Panc1 (cell line): ENCODE measurements around the gene DISP1. TPM values are rescaled to one million over a fixed set of nuclear protein-coding genes. Genes with fewer than 3 reads are reported as not detected.

ENCODE experiments used
- ATAC-seq: fragments of 200-7000 bp; cut with Tn5 transposase; 2 replicates; pipeline ENCODE4 v1.9.1; 2020; ENCODE audit warnings: mild to moderate bottlenecking, moderate library complexity
- BruUV-seq: library from RNA; stranded (reverse); fragments of 400-500 nt; replicated peaks from 2 replicates; lab custom pipeline; 2021; lab: Mats Ljungman, UMichigan
- CTCF ChIA-PET: fragments of 300-600 bp; sonication (Branson Sonifier 250); formaldehyde crosslinking; loops from one replicate; lab custom pipeline; 2022; ENCODE audit warnings: antibody characterized with exemption; lab: Charles Lee
- POLR2A ChIA-PET: fragments of 300-600 bp; sonication (Branson Sonifier 250); formaldehyde crosslinking; loops from one replicate; lab custom pipeline; 2022; ENCODE audit warnings: antibody characterized with exemption; lab: Charles Lee
- DNase-seq: peaks from one replicate; pipeline ENCODE4 v3.0.0-alpha.2; 2010; ENCODE audit warnings: low read depth, low spot score
- H3K27ac ChIP-seq: 2 replicates; pipeline ENCODE4 v1.5.1; 2011; ENCODE audit warnings: mild to moderate bottlenecking, low read length, inconsistent platforms
- H3K27me3 ChIP-seq: fragments of 200-500 bp; sonication (Bioruptor generic); 2 replicates; pipeline ENCODE4 v1.6.0; 2014; ENCODE audit warnings: low read length, inconsistent platforms; ENCODE audit not compliant: control insufficient read depth, insufficient read depth
- H3K36me3 ChIP-seq: fragments of 200-500 bp; sonication (Bioruptor generic); 2 replicates; pipeline ENCODE4 v1.5.1; 2014; ENCODE audit warnings: inconsistent platforms, mild to moderate bottlenecking, low read length, moderate library complexity; ENCODE audit not compliant: control insufficient read depth, insufficient read depth
- H3K4me1 ChIP-seq: 2 replicates; pipeline ENCODE4 v1.5.1; 2011; ENCODE audit warnings: inconsistent platforms, mild to moderate bottlenecking, low read length, moderate library complexity; ENCODE audit not compliant: control insufficient read depth, insufficient read depth
- H3K4me3 ChIP-seq, 2 experiments: 2 replicates each; pipeline ENCODE4 v1.5.1; 2011 to 2012; ENCODE audit warnings: low read depth in 2 of 2, low read length in 2 of 2, mild to moderate bottlenecking in 2 of 2, inconsistent platforms in 1 of 2, moderate library complexity in 1 of 2
- H3K9me3 ChIP-seq: fragments of 200-500 bp; sonication (Bioruptor generic); 2 replicates; pipeline ENCODE4 v1.5.1; 2014; ENCODE audit warnings: low read depth, mild to moderate bottlenecking, inconsistent platforms, low read length, moderate library complexity; ENCODE audit not compliant: control insufficient read depth, insufficient read depth
- CTCF ChIP-seq: fragments of 450-650 bp; IDR thresholded peaks from 2 replicates; pipeline ENCODE4 v1.5.1; 2017; ENCODE audit warnings: mild to moderate bottlenecking
- POLR2AphosphoS5 ChIP-seq: IDR thresholded peaks from 2 replicates; pipeline ENCODE4 v1.6.1; 2012; ENCODE audit warnings: mild to moderate bottlenecking, low read depth, low read length, moderate library complexity
- REST ChIP-seq, 2 experiments: IDR thresholded peaks; 2 replicates each; pipeline ENCODE4 v1.6.1; 2011 to 2012; ENCODE audit warnings: low read depth in 2 of 2, control low read depth in 1 of 2, low read length in 1 of 2, mild to moderate bottlenecking in 1 of 2, moderate library complexity in 1 of 2; ENCODE audit not compliant: insufficient read depth in 1 of 2
- SIN3A ChIP-seq: IDR thresholded peaks from 2 replicates; pipeline ENCODE4 v1.6.1; 2012; ENCODE audit warnings: low read depth, mild to moderate bottlenecking, low read length, moderate library complexity, borderline replicate concordance; ENCODE audit not compliant: insufficient read depth
- TCF7L2 ChIP-seq: IDR thresholded peaks from 2 replicates; pipeline ENCODE4 v1.6.1; 2011; ENCODE audit warnings: mild to moderate bottlenecking, low read depth, low read length, inconsistent platforms
- in situ Hi-C: cut with HindIII; loops from 2 replicates; pipeline ENCODE4 v1.10.0; 2016; ENCODE audit warnings: low sequenced_read_pairs, low pct_unique_long_range_greater_than_20kb
- intact Hi-C: fragments of 100-400 bp; cut with micrococcal nuclease; formaldehyde crosslinking; loops from one replicate; pipeline ENCODE4 v1.10.0; 2022; ENCODE audit not compliant: unreplicated experiment
- total RNA-seq: library from RNA; stranded (reverse); gene quantifications from one replicate; pipeline ENCODE4 v1.2.1, GENCODE V29; 2021; ENCODE audit not compliant: unreplicated experiment

DISP1 gene
- total RNA-seq, 1 experiment from 2014 or later = 4.2 TPM

- ChIA-PET POLR2A (no interaction called here), CTCF (no interaction called here)
- Histone ChIP-seq H3K36me3 (no peaks in the 10 kb centered on the region), H3K9me3 (no peaks in the 10 kb centered on the region), H3K4me1 (no peaks in the 10 kb centered on the region), H3K4me3 (no peak overlapping the region), H3K27ac (no peak overlapping the region), H3K27me3 (no peaks in the 10 kb centered on the region)
- DNase-seq = no peak
- BruUV-seq = no TSS peak
- in situ Hi-C loops (no loop called here), intact Hi-C loops (no loop called here)
- no peak for TF ChIP-seq SIN3A
- TF ChIP-seq REST (IDR thresholded peaks at IDR 0.05; ENCODE audit: insufficient read depth in 1 of 2, low read depth in 2 of 2, low read length in 1 of 2) = no peak
- no peak for TF ChIP-seq POLR2AphosphoS5
- TF ChIP-seq TCF7L2 = no peak
- TF ChIP-seq CTCF = no peak
- no peak for ATAC-seq
Measured at GRCh38 chr1:222784371-222784770, 30.5 kb upstream of the DISP1 start.

GRCh38 chr1:222784916-222785315 is 29.9 kb upstream of the DISP1 start:
- H3K9me3 ChIP-seq = no peaks in the 10 kb centered on the region
- H3K27ac ChIP-seq = no peak overlapping the region
- H3K4me1 ChIP-seq = no peaks in the 10 kb centered on the region
- no peak overlapping the region for H3K4me3 ChIP-seq
- ATAC-seq (no peak), DNase-seq (no peak)
- ChIA-PET CTCF (no interaction called here), POLR2A (no interaction called here)
- intact Hi-C loops (no loop called here), in situ Hi-C loops (no loop called here)
- TF ChIP-seq CTCF = no peak
- TF ChIP-seq REST (IDR thresholded peaks at IDR 0.05; ENCODE audit: insufficient read depth in 1 of 2, low read depth in 2 of 2, low read length in 1 of 2) = no peak
- TF ChIP-seq POLR2AphosphoS5 = no peak
- no peak for TF ChIP-seq SIN3A
- TF ChIP-seq TCF7L2 = no peak
- H3K27me3 ChIP-seq = no peaks in the 10 kb centered on the region
- no TSS peak for BruUV-seq
- no peaks in the 10 kb centered on the region for H3K36me3 ChIP-seq
